GM10847 (cell line): ENCODE results near the gene SNX30.

ENCODE experiments used
- POLR2A ChIP-seq: IDR thresholded peaks from 2 replicates; pipeline ENCODE4 v1.6.1; 2011; ENCODE audit not compliant: insufficient read length; ENCODE audit errors: extremely low read depth

SNX30 gene

GRCh38 chr9:112864982-112865381 lies 114.4 kb downstream of the SNX30 start:
- TF ChIP-seq POLR2A: no peak

DNA sequence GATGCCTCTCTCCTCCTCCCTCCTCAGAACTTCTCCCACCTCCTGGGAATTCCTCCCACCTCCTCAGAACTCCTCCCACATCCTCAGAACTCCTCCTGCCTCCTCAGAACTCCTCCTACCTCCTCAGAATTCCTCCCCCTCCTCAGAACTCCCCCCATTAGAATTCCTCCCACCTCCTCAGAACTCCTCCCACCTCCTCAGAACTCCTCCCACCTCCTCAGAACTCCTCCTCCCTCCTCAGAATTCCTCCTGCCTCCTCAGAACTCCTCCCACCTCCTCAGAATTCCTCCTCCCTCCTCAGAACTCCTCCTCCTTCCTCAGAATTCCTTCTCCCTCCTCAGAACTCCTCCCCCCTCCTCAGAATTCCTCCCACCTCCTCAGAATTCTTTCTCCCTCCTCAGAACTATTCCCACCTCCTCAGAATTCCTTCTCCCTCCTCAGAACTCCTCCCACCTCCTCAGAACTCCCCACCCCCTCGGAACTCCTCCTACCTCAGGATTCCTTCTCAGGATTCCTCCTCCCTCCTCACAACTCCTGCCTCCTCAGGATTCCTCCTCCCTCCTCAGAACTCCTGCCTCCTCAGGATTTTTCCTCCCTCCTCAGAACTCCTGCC lies 116.2 kb downstream of the SNX30 start:
- TF ChIP-seq POLR2A: no peak

DNA sequence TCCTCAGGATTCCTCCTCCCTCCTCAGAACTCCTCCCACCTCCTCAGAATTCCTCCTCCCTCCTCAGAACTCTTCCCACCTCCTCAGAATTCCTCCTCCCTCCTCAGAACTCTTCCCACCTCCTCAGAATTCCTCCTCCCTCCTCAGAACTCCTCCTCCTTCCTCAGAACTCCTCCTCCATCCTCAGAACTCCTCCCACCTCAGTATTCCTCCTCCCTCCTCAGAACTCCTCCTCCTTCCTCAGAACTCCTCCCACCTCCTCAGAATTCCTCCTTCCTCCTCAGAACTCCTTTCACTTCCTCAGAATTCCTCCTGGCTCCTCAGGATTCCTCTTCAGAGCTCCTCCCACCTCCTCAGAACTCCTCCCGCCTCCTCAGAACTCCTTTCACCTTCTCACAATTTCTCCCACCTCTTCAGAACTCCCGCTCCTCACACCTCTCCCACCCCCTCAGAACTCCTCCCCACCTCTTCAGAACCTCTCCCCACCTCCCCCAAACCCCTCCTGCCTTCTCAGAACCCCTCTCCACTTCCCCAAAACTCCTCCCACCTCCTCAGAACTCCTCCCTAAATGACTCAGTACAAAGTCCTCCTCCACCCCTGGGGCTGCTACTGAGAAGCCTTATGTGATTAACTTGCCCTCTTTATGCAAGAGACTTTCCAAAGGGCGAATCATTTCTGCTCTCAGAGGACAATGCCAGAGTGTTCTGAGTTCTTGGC lies 116.9 kb downstream of the SNX30 start:
- no peak for TF ChIP-seq POLR2A

GRCh38 chr9:112868461-112868860 lies 117.9 kb downstream of the SNX30 start:
- no peak for TF ChIP-seq POLR2A

GRCh38 chr9:112869041-112869529 lies 118.5 kb downstream of the SNX30 start:
- no peak for TF ChIP-seq POLR2A

DNA sequence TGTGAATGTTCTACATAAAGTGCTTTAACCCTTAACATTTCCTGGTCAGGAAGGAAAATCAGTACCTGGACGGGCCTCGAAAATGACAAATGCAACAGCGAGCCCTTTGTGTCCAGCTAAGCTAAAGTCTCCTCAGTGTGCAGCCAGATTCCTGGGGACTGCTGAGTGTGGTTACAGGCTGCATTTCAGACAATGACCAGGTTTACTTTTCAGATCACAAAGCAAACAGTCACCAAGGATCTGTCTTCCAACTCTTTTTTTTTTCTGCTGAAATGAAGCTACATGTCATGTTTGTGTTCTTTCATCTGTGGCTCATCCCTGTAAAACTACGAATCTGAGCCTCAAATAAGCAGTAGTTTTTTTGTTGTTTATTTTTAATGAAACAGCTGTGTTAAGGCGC lies 119.4 kb downstream of the SNX30 start:
- no peak for TF ChIP-seq POLR2A

DNA sequence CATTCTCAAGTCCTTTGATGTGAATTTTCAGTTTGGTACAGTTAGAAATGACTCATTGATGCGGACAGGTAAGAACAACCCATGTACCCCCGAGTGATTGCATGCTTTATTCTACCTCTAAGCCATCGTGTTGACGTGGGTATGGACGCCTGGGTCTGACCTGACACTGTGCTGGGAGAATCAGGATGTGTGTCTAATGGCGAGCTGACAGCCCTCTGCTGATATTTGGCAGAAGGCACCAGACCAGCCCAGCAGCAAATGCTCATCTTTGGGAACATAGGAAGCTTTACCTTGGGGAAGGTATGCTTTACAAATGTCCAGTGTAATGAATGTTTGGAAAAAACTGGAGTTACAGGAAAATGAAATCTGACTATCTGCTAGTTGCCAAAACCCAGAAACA lies 120.0 kb downstream of the SNX30 start:
- no peak for TF ChIP-seq POLR2A

- no peak for TF ChIP-seq POLR2A
Observed at GRCh38 chr9:112872019-112872418, 121.5 kb downstream of the SNX30 start.

DNA sequence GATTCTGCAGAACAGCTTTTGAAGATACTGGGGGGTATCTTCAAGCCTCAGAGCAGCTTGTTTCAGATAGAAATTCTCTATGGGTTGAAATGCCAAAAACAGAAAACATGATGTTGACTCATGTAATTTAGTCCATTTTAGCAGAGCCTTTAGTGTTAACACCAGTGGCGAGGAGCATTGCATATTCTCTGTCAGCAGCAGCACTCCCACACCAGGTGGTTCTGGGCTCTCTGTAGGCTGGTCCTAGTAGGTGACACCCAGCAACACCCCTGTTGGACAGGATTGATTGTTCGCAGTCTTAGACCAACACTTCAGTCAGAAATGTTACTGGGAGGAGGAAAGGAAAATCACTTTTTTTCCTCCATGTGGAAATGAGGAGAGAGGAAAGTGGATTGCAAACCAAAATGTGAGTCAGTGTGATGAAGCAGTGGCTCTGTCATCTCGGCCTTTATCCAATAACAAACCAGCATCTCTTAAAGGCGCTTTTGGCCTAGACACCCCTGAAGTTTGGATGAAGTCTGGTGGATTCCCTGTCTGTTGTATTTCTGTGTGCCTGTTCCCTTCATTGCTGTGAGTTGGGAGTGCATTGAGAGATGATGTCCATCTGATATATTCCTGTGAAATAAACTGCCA lies 123.3 kb downstream of the SNX30 start:
- TF ChIP-seq POLR2A: no peak

- no peak for TF ChIP-seq POLR2A
Observed at GRCh38 chr9:112878752-112879151, 128.2 kb downstream of the SNX30 start.

DNA sequence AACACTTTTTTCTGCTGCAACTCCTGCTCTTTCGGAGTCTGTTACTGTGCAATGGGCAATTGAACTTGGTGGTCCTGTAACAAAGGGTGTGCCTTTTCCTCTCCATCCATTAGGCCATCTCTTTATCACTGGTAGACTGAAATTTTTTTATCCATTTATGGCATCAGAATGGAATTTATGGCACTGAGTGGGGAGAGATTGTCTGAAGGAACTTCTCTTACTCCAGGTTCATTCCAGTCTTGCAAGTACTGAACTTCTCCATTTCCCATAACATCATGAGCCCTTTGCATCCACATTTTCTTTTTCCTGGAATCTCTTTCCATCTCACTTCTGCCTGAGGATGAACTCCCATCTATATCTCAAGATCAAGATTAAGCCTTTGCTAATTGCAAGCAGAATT lies 130.1 kb downstream of the SNX30 start:
- TF ChIP-seq POLR2A: no peak

DNA sequence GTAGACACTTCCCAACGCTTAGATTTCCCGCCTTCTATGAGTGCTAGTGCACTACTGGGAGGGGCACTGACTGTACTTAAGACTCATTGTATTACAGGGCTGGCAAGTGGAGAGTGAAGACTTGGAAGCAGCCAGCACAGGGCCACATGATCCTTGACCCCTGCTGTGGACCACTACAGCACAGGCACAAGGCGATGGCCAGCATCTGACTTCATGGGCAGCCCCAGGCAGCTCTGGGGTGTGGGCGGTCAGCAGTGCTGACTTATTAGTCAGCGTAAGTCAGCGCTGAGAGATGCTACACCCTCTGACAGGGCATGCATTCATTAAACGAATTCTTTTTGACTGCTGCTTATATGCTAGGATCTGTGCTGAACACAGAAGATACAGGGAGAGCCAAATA lies 130.8 kb downstream of the SNX30 start:
- no peak for TF ChIP-seq POLR2A

- TF ChIP-seq POLR2A: no peak
Observed at GRCh38 chr9:112884101-112884500, 133.5 kb downstream of the SNX30 start.

DNA sequence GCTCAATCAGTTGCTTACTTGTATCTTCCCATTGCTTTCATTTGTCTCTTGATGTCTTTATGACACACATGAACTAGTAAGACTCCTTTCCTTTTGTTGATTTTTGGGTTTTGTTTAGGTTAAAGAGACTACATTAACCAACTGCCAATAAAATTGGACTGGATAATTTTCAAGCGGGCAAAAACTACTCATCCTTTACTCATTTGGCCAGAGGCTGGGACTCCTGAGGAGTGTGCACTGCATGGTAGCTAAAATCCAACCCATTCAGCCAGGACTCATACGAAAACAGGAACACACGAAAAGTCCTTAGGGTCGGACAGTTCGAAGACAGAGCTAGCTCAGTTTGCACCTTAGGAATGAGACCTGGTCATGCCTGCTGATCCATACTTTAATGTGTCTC lies 134.2 kb downstream of the SNX30 start:
- no peak for TF ChIP-seq POLR2A

DNA sequence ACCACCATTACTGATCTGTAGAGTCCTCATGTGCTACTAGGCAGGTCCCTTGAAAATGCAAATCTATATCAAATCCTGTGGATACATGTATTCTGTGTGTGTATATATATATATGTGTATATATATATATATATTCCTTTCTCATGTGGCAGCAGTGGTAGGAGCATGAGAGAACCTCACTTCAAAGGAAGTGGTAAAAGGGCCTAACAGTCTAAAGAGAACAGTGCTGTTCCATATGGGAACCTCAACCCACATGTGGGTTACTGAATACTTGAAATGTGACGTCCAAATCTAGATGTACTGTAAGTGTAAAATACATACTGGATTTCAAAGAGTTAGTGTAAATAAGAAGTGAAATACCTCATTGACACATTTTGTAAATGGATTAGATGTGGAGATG lies 134.8 kb downstream of the SNX30 start:
- no peak for TF ChIP-seq POLR2A

DNA sequence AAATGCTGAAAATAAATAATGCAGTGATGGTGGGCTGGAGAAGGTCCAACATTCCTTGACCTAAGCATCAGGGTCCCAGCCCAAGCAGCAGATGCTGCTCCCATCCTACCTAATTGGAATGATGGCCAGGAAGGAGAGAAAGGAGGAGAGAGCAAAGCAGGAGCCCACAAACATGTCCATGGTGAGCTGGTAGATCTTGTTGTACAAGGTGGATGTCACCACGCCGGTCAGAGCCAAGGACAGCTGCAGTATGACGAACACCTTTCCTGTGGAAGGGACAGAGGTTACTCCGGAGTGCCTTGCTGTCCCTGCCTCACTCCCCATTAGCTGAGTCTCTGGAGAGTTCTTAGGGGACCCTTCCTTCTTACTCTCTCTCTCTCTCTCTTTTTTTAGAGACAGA lies 135.8 kb downstream of the SNX30 start:
- TF ChIP-seq POLR2A: no peak

GRCh38 chr9:112887381-112887780 lies 136.8 kb downstream of the SNX30 start:
- no peak for TF ChIP-seq POLR2A
